ENCODE results near the gene NCKIPSD. TPM values are rescaled to one million over a fixed set of nuclear protein-coding genes. Genes with fewer than 3 reads are reported as not detected.
A peak's percentile ranks its signal among the peaks of the same experiment; 100 is the strongest.

The NCKIPSD gene
- total RNA-seq, 1 experiment from 2014 or later: 26.9 TPM

- no peaks in the 10 kb centered on the region for H3K9me3 Mint-ChIP-seq (ENCODE audit: low read depth, unreplicated experiment)
- TSS peak; percentile 31 for BruUV-seq (replicated peaks)
- no peaks in the 10 kb centered on the region for H3K27me3 Mint-ChIP-seq (ENCODE audit: unreplicated experiment)
- CTCF ChIA-PET: interaction anchor here (1.1 to 1.9 kb wide), 4 partner anchors 25 to 76 kb away, joined by 3 to 7 read pairs (median 4); partner anchors contain the start of genes CELSR3 and UQCRC1
- TF ChIP-seq CTCF (IDR thresholded peaks at IDR 0.05; ENCODE audit: unreplicated experiment): no peak
- H3K4me1 Mint-ChIP-seq (ENCODE audit: low read depth, unreplicated experiment): no peaks in the 10 kb centered on the region
- peaks cover 35% of the 10 kb centered on the region for H3K36me3 Mint-ChIP-seq (ENCODE audit: insufficient read depth, unreplicated experiment)
- no peak overlapping the region for H3K27ac Mint-ChIP-seq (ENCODE audit: unreplicated experiment)
- peak overlapping the region; percentile 72 for H3K4me3 Mint-ChIP-seq (ENCODE audit: low read depth, unreplicated experiment)
- intact Hi-C loops (cut with micrococcal nuclease; ENCODE audit: unreplicated experiment): loop anchor here (1.0 kb wide), 1 partner anchor 29 kb away; no protein-coding TSS in a partner anchor
- peak; percentile 52 for DNase-seq
Measured at GRCh38 chr3:48634661-48635221, 51.0 kb downstream of the NCKIPSD start.

GRCh38 chr3:48633743-48634142, 52.0 kb downstream of the NCKIPSD start:
- Mint-ChIP-seq H3K4me3 (ENCODE audit: low read depth, unreplicated experiment) (peak overlapping the region; percentile 72), H3K9me3 (ENCODE audit: low read depth, unreplicated experiment) (no peaks in the 10 kb centered on the region), H3K27ac (ENCODE audit: unreplicated experiment) (no peak overlapping the region), H3K4me1 (ENCODE audit: low read depth, unreplicated experiment) (no peaks in the 10 kb centered on the region), H3K27me3 (ENCODE audit: unreplicated experiment) (no peaks in the 10 kb centered on the region), H3K36me3 (ENCODE audit: insufficient read depth, unreplicated experiment) (peaks cover 30% of the 10 kb centered on the region)
- no peak for TF ChIP-seq CTCF (IDR thresholded peaks at IDR 0.05; ENCODE audit: unreplicated experiment)
- intact Hi-C loops (cut with micrococcal nuclease; ENCODE audit: unreplicated experiment): no loop called here
- CTCF ChIA-PET: no interaction called here
- BruUV-seq (replicated peaks): no TSS peak
- DNase-seq: no peak

GRCh38 chr3:48633256-48633655, 52.5 kb downstream of the NCKIPSD start:
- no peak overlapping the region for H3K4me3 Mint-ChIP-seq (ENCODE audit: low read depth, unreplicated experiment)
- no TSS peak for BruUV-seq (replicated peaks)
- TF ChIP-seq CTCF (IDR thresholded peaks at IDR 0.05; ENCODE audit: unreplicated experiment): no peak
- no peaks in the 10 kb centered on the region for H3K9me3 Mint-ChIP-seq (ENCODE audit: low read depth, unreplicated experiment)
- no peaks in the 10 kb centered on the region for H3K27me3 Mint-ChIP-seq (ENCODE audit: unreplicated experiment)
- intact Hi-C loops (cut with micrococcal nuclease; ENCODE audit: unreplicated experiment): no loop called here
- CTCF ChIA-PET: no interaction called here
- no peak overlapping the region for H3K27ac Mint-ChIP-seq (ENCODE audit: unreplicated experiment)
- peaks cover 26% of the 10 kb centered on the region for H3K36me3 Mint-ChIP-seq (ENCODE audit: insufficient read depth, unreplicated experiment)
- no peaks in the 10 kb centered on the region for H3K4me1 Mint-ChIP-seq (ENCODE audit: low read depth, unreplicated experiment)
- DNase-seq: no peak

DNA sequence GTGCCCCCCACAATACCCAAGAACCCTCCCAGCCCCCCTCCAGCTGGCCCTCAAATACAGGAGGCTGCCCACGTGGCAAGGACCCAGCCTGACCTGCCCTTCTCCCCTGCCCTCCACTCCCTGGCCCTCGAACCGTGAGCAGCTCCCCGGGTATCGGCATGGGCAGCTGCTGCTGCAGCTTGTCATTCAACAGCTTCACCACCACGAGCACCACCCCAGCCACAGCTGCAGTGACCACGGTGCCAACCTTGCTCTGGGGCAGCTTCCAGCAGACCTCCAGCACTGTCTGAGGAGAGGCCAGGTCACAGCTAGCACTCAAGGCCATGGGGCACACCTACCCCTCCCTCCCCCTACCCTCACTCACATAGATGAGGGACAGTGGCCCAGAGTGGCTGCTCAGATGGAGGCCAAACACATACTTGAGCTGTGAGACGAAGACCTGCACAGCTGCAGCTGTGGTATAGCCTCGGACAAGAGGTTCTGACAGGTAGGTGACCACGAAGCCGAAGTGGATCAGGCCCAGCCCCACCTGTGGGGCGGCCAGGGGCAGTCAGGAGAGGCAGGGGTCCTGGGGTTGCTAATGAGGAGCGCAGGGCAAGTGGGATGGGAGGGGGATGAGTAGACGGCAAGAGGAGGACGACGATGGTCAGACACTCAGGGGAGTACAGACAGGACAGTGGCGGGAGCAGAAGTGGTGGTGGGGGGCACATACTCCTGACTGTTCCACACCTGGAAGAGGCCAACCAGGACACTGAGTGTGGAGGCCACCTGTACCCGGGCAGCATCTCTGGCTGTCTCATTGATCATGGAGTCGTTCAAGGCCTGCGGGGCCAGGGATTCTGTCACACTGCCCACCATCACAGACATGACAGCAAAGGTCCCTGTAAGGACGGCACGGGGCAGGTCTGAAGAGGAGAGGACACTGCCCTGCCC, 53.9 kb downstream of the NCKIPSD start:
- intact Hi-C loops (cut with micrococcal nuclease; ENCODE audit: unreplicated experiment): no loop called here
- no TSS peak for BruUV-seq (replicated peaks)
- H3K27me3 Mint-ChIP-seq (ENCODE audit: unreplicated experiment): no peaks in the 10 kb centered on the region

More for the DNA sequence above, 53.9 kb downstream of the NCKIPSD start:
- no peak for TF ChIP-seq CTCF (IDR thresholded peaks at IDR 0.05; ENCODE audit: unreplicated experiment)
- no peak overlapping the region for H3K4me3 Mint-ChIP-seq (ENCODE audit: low read depth, unreplicated experiment)
- peaks cover 35% of the 10 kb centered on the region for H3K36me3 Mint-ChIP-seq (ENCODE audit: insufficient read depth, unreplicated experiment)
- no peaks in the 10 kb centered on the region for H3K4me1 Mint-ChIP-seq (ENCODE audit: low read depth, unreplicated experiment)
- CTCF ChIA-PET: no interaction called here
- no peak overlapping the region for H3K27ac Mint-ChIP-seq (ENCODE audit: unreplicated experiment)
- DNase-seq: no peak
- H3K9me3 Mint-ChIP-seq (ENCODE audit: low read depth, unreplicated experiment): no peaks in the 10 kb centered on the region

All from Calu3 (cell line).